D341Med (cell line): Measurements from ENCODE around the gene BST1.

ENCODE experiments used
- DNase-seq: peaks from one replicate; pipeline ENCODE4 v3.0.0; 2012; ENCODE audit warnings: low spot score

The BST1 gene

GRCh38 chr4:15779809-15780208 lies 76.9 kb downstream of the BST1 start:
- DNase-seq = no peak

DNA sequence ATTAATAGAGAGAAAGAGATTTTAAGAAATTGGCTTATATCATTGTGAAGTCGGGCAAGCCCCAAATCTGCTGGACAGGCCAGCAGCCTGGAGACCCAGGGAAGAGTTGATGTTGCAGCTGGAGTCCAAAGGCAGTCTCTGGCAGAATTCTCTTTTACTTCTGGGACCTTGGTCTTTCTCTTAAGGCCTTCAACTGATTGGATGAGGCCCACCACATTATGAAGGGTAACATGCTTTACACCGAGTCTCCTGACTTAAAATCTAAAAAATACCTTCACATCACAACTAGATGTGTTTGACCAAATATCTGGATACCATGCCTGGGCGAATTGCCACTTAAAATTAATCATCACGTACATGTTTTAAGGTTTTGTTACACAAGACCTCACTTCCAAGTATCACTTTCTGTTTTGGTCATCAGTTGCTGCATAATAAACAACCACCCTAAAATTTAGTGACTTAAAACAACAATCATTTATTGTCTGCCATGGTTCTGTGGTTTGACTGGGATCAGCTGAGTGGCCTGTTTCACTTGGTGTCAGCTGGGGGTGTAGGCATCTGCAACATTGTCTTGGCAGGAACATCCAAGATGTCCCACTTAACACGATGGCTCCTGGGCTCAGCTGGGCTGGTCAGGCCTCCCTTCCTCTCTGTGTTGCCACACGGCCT lies 78.7 kb downstream of the BST1 start:
- DNase-seq = no peak
